Lower leg skin (tissue), 4 donors: ENCODE results near the gene SMPD1. TPM values are rescaled to one million over a fixed set of nuclear protein-coding genes. Genes with fewer than 3 reads are reported as not detected.

ENCODE experiments used
- DNase-seq, 2 donors: peaks; one replicate each; pipeline ENCODE4 v3.0.0-alpha.2; 2019; ENCODE audit warnings: low spot score in 2 of 2
- H3K4me3 ChIP-seq: fragments of 200-600 bp; sonication (generic); 2 replicates; pipeline ENCODE4 v1.5.1; 2017; ENCODE audit warnings: mild to moderate bottlenecking, low read depth; ENCODE audit not compliant: poor library complexity, severe bottlenecking
- CTCF ChIP-seq, 3 donors: fragments of 450-650 bp; IDR thresholded peaks; one replicate each; pipeline ENCODE4 v1.5.1; 2016; ENCODE audit warnings: antibody characterized with exemption in 3 of 3, mild to moderate bottlenecking in 3 of 3, moderate library complexity in 2 of 3
- POLR2A ChIP-seq, 2 donors: fragments of 450-650 bp; IDR thresholded peaks; one replicate each; pipeline ENCODE4 v1.6.1; 2016 to 2017; ENCODE audit warnings: antibody characterized with exemption in 2 of 2, mild to moderate bottlenecking in 1 of 2, moderate library complexity in 1 of 2
- WGBS, 2 donors: methylation state at CpG; one replicate each; pipeline ENCODE4 v1.1.5; 2018; 5-methylcytosine and 5-hydroxymethylcytosine counted together
- intact Hi-C: fragments of 100-400 bp; cut with DNase I; formaldehyde crosslinking; loops from one replicate; pipeline ENCODE4 v1.15.0; 2023; ENCODE audit warnings: low total_unique reads
- total RNA-seq, 4 donors: library from RNA; depleted of rRNA; stranded (reverse); fragments of >200 nt; gene quantifications; one replicate each; pipeline ENCODE4 v1.1.0, GENCODE V29; 2016

SMPD1 gene
- total RNA-seq, 4 donors from 2014 or later = 49.2 to 91.6 (median 63.6) TPM

- intact Hi-C loops = loop anchor here (5.0 kb wide), 1 partner anchor 61 kb away; no protein-coding TSS in a partner anchor
- peak; percentile 38 to 88 for DNase-seq
- WGBS, 2 donors = 25 to 26% methylated on average over 5 of the region's 5 CpGs
- H3K4me3 ChIP-seq = no peak overlapping the region
- TF ChIP-seq POLR2A (IDR thresholded peaks at IDR 0.05) = no peak
- peak in 1 of 3 donors; percentile 55 for TF ChIP-seq CTCF (IDR thresholded peaks at IDR 0.05)
Observed at GRCh38 chr11:6443269-6444003, 53.2 kb downstream of the SMPD1 start.

Other genes with a start within 250 kb of the SMPD1 start
- gene OR52B2, start 220.1 kb upstream of the SMPD1 start, total RNA-seq = not detected
- gene OR52W1, start 191.2 kb upstream of the SMPD1 start, total RNA-seq = not detected
- not detected for gene C11orf42, start 184.9 kb upstream of the SMPD1 start, total RNA-seq
- 10 to 100 TPM; 47.0 to 97.9 (median 60.2) TPM for gene FHIP1B, start 155.8 kb upstream of the SMPD1 start, total RNA-seq
- gene CNGA4, start 151.4 kb upstream of the SMPD1 start, total RNA-seq = not detected
- under 1 TPM in 3 of 4 donors, not detected in 1; 0.13 to 0.71 (median 0.46) TPM for gene CCKBR, start 130.6 kb upstream of the SMPD1 start, total RNA-seq
- gene CAVIN3, start 70.0 kb upstream of the SMPD1 start, total RNA-seq = 10 to 100 TPM; 27.1 to 96.9 (median 48.9) TPM
- gene APBB1, start 28.6 kb downstream of the SMPD1 start, total RNA-seq = 10 to 100 TPM; 19.7 to 23.4 (median 20.2) TPM
- gene HPX, start 50.5 kb downstream of the SMPD1 start, total RNA-seq = 1 to 10 TPM in 3 of 4 donors, under 1 TPM in 1; 0.42 to 1.2 (median 1.1) TPM
- gene TRIM3, start 83.5 kb downstream of the SMPD1 start, total RNA-seq = 10 to 100 TPM; 19.2 to 24.1 (median 22.4) TPM
- 10 to 100 TPM; 56.6 to 77.5 (median 63.9) TPM for gene ARFIP2, start 90.9 kb downstream of the SMPD1 start, total RNA-seq
- 10 to 100 TPM; 20.1 to 28.0 (median 21.9) TPM for gene TIMM10B, start 91.0 kb downstream of the SMPD1 start, total RNA-seq
- 10 to 100 TPM in 2 of 4 donors, 1 to 10 TPM in 2; 5.9 to 13.6 (median 8.4) TPM for gene DNHD1, start 106.8 kb downstream of the SMPD1 start, total RNA-seq
- 10 to 100 TPM; 14.9 to 22.7 (median 18.0) TPM for gene RRP8, start 213.1 kb downstream of the SMPD1 start, total RNA-seq
- 10 to 100 TPM; 68.1 to 91.0 (median 74.8) TPM for gene ILK, start 213.3 kb downstream of the SMPD1 start, total RNA-seq
- 100 to 1,000 TPM in 1 of 4 donors, 10 to 100 TPM in 3; 41.1 to 105 (median 61.8) TPM for gene TAF10, start 221.7 kb downstream of the SMPD1 start, total RNA-seq
- 10 to 100 TPM; 49.6 to 65.3 (median 57.9) TPM for gene TPP1, start 228.9 kb downstream of the SMPD1 start, total RNA-seq